ENCODE measurements around the gene TMA7B.

Gene TMA7B

DNA sequence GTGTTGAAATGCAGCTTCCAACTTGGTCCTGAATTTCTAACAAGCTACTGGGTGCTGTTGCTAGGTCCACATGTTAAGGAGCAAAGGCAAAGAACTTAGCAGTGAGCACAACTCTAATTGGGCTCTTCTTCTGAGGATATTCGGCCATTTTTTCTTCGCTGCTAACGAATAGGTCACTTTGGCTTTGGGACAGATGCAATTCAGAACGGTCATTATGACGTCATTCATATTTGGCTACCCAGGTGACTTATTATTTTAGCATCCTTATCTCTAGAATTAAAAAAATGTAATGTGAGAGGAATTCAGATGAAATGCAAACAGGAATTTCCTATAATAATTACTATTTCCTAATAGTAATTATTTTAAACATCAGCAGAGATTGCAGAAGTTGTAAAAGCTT lies 13.9 kb downstream of the TMA7B start:
- Histone ChIP-seq H4K20me1 (ENCODE audit: insufficient read depth) (no peaks in the 10 kb centered on the region), H3K27me3 (ENCODE audit: insufficient read depth, low read depth) (peaks cover 16% of the 10 kb centered on the region; the same call in 1 of the 2 replicates), H3K9ac (no peak overlapping the region), H3K4me2 (no peak overlapping the region), H3K27ac (no peak overlapping the region), H2AFZ (ENCODE audit: low read depth) (no peak overlapping the region), H3K79me2 (ENCODE audit: insufficient read depth, low read depth) (no peaks in the 10 kb centered on the region), H3K36me3 (ENCODE audit: insufficient read depth) (no peaks in the 10 kb centered on the region), H3K4me1 (ENCODE audit: low read depth, poor library complexity, severe bottlenecking) (no peaks in the 10 kb centered on the region), H3K4me3 (IDR thresholded peaks at IDR 0.05; ENCODE audit: insufficient read depth, low read depth, low read length) (no peak overlapping the region)
- TF ChIP-seq, protein P1, sequence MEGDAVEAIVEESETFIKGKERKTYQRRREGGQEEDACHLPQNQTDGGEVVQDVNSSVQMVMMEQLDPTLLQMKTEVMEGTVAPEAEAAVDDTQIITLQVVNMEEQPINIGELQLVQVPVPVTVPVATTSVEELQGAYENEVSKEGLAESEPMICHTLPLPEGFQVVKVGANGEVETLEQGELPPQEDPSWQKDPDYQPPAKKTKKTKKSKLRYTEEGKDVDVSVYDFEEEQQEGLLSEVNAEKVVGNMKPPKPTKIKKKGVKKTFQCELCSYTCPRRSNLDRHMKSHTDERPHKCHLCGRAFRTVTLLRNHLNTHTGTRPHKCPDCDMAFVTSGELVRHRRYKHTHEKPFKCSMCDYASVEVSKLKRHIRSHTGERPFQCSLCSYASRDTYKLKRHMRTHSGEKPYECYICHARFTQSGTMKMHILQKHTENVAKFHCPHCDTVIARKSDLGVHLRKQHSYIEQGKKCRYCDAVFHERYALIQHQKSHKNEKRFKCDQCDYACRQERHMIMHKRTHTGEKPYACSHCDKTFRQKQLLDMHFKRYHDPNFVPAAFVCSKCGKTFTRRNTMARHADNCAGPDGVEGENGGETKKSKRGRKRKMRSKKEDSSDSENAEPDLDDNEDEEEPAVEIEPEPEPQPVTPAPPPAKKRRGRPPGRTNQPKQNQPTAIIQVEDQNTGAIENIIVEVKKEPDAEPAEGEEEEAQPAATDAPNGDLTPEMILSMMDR (conservative IDR thresholded peaks at IDR 0.05; ENCODE audit: low read depth, low read length), result no peak

DNA sequence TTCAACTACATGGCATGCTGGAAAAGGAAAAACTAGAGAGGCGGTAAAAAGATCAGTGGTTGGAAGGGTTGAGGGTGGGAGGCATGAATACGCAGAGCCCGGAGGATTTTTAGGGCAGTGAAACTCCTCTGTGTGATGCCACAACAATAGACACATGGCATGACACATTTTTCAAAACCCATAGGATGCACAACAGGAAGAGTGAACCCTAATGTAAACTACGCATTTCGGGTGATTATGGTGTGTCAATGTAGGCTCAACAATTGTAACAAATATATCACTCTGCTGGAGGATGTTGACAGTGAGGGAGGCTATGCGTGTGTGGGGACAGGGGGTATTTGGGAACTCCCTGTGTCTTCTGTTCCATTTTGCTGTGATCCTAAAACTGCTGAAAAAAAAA lies 18.9 kb downstream of the TMA7B start:
- no peak overlapping the region for H2AFZ ChIP-seq (ENCODE audit: low read depth)

DNA sequence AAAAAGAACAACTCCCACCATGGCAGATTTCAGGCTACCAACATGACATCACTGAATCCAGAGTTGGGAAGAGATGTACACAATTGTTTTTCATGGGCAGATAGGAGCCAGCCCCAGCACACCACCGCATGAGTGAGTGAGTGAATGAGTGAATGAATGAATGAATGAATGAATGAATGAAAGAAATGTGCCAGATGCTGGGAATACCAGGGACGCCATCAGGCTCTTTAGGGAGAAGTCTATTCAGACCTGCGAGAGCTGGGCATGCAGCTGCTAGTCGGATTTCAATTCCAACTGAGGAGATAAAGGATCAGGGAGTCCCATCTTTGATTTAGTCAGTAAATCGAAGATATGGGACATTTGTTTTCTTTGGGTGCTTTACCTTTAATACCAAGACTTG lies 19.3 kb downstream of the TMA7B start:
- no peak overlapping the region for H3K27ac ChIP-seq

More for the DNA sequence above, 18.9 kb downstream of the TMA7B start:
- H3K4me1 ChIP-seq (ENCODE audit: low read depth, poor library complexity, severe bottlenecking), result no peaks in the 10 kb centered on the region
- H3K9ac ChIP-seq, result no peak overlapping the region
- H3K4me3 ChIP-seq (IDR thresholded peaks at IDR 0.05; ENCODE audit: insufficient read depth, low read depth, low read length), result no peak overlapping the region
- H3K36me3 ChIP-seq (ENCODE audit: insufficient read depth), result no peaks in the 10 kb centered on the region
- peaks cover 16% of the 10 kb centered on the region; the same call in 1 of the 2 replicates for H3K27me3 ChIP-seq (ENCODE audit: insufficient read depth, low read depth)
- H4K20me1 ChIP-seq (ENCODE audit: insufficient read depth), result no peaks in the 10 kb centered on the region
- TF ChIP-seq, protein P1 (conservative IDR thresholded peaks at IDR 0.05; ENCODE audit: low read depth, low read length), result no peak
- no peak overlapping the region for H3K4me2 ChIP-seq
- no peaks in the 10 kb centered on the region for H3K79me2 ChIP-seq (ENCODE audit: insufficient read depth, low read depth)
- no peak overlapping the region for H3K27ac ChIP-seq

DNA sequence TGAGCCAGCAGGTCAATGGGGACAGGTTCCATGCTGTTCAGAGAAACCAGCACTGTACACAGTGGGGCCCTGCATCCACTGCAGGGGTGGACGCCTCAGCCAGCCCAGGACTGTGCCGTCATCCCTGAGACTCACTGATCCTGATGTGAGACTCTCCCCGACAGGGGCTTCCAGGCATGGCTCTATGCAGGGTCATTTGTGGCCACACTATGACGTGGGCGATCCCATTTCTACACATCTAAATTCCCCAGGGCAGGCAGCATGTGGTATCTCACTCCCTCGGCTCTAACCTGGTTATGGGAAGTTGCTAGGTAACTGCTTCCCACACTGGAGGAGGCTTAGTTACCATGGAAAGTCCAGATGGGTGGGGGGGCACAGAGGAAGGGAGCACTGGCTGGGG lies 20.4 kb downstream of the TMA7B start:
- Histone ChIP-seq H3K9ac (no peak overlapping the region), H3K79me2 (ENCODE audit: insufficient read depth, low read depth) (no peaks in the 10 kb centered on the region), H3K4me3 (IDR thresholded peaks at IDR 0.05; ENCODE audit: insufficient read depth, low read depth, low read length) (no peak overlapping the region), H3K27me3 (ENCODE audit: insufficient read depth, low read depth) (peaks cover 12% of the 10 kb centered on the region; the same call in 1 of the 2 replicates), H3K36me3 (ENCODE audit: insufficient read depth) (no peaks in the 10 kb centered on the region), H3K27ac (no peak overlapping the region), H4K20me1 (ENCODE audit: insufficient read depth) (no peaks in the 10 kb centered on the region), H3K4me2 (no peak overlapping the region), H3K4me1 (ENCODE audit: low read depth, poor library complexity, severe bottlenecking) (no peaks in the 10 kb centered on the region), H2AFZ (ENCODE audit: low read depth) (no peak overlapping the region)
- TF ChIP-seq, protein P1 (conservative IDR thresholded peaks at IDR 0.05; ENCODE audit: low read depth, low read length), result no peak

More for the DNA sequence above, 19.3 kb downstream of the TMA7B start:
- Histone ChIP-seq H3K79me2 (ENCODE audit: insufficient read depth, low read depth) (no peaks in the 10 kb centered on the region), H4K20me1 (ENCODE audit: insufficient read depth) (no peaks in the 10 kb centered on the region), H3K36me3 (ENCODE audit: insufficient read depth) (no peaks in the 10 kb centered on the region), H2AFZ (ENCODE audit: low read depth) (no peak overlapping the region), H3K4me1 (ENCODE audit: low read depth, poor library complexity, severe bottlenecking) (no peaks in the 10 kb centered on the region), H3K4me2 (no peak overlapping the region), H3K9ac (no peak overlapping the region), H3K4me3 (IDR thresholded peaks at IDR 0.05; ENCODE audit: insufficient read depth, low read depth, low read length) (no peak overlapping the region), H3K27me3 (ENCODE audit: insufficient read depth, low read depth) (peaks cover 16% of the 10 kb centered on the region; the same call in 1 of the 2 replicates)
- TF ChIP-seq, protein P1 (conservative IDR thresholded peaks at IDR 0.05; ENCODE audit: low read depth, low read length), result no peak

Measured in KMS-11 (cell line).